DND-41 (cell line): ENCODE measurements around the gene APOBEC4.

Experiments used
- ATAC-seq: fragments of 200-7000 bp; cut with Tn5 transposase; 3 replicates; pipeline ENCODE4 v1.9.1; 2021; ENCODE audit warnings: low read depth; ENCODE audit not compliant: insufficient read depth
- DNase-seq: peaks from one replicate; pipeline ENCODE4 v3.0.0-alpha.2; 2020
- H2AFZ ChIP-seq: 2 replicates; pipeline ENCODE4 v1.6.0; 2012; ENCODE audit warnings: low read depth, low read length
- H3K27ac ChIP-seq: 2 replicates; pipeline ENCODE4 v1.5.1; 2012; ENCODE audit warnings: low read length, inconsistent platforms
- H3K27me3 ChIP-seq: fragments of 200-600 bp; sonication (generic); 2 replicates; pipeline ENCODE4 v1.6.0; 2012; ENCODE audit warnings: low read length, mild to moderate bottlenecking, inconsistent platforms; ENCODE audit not compliant: insufficient read depth, poor library complexity
- H3K36me3 ChIP-seq: 2 replicates; pipeline ENCODE4 v1.5.1; 2012; ENCODE audit warnings: low read length, inconsistent platforms; ENCODE audit not compliant: insufficient read depth
- H3K4me1 ChIP-seq: 2 replicates; pipeline ENCODE4 v1.5.1; 2012; ENCODE audit warnings: mild to moderate bottlenecking, low read length; ENCODE audit not compliant: insufficient read depth
- H3K4me2 ChIP-seq: 2 replicates; pipeline ENCODE4 v1.6.0; 2012; ENCODE audit warnings: mild to moderate bottlenecking, moderate library complexity, low read length, inconsistent platforms; ENCODE audit not compliant: insufficient read depth
- H3K4me3 ChIP-seq, 2 experiments: fragments of 200-600 bp in 1 of 2; shearing (Covaris generic) in 1 of 2; 2 replicates each; pipeline ENCODE4 v1.5.1; 2012 to 2016; ENCODE audit warnings: inconsistent platforms in 2 of 2, low read length in 2 of 2, mild to moderate bottlenecking in 2 of 2, low read depth in 1 of 2, moderate library complexity in 1 of 2
- H3K79me2 ChIP-seq: 2 replicates; pipeline ENCODE4 v1.6.0; 2012; ENCODE audit warnings: low read length, inconsistent platforms; ENCODE audit not compliant: insufficient read depth
- H3K9ac ChIP-seq: 2 replicates; pipeline ENCODE4 v1.6.0; 2012; ENCODE audit warnings: low read depth, mild to moderate bottlenecking, inconsistent platforms, low read length, moderate library complexity
- H3K9me3 ChIP-seq: 2 replicates; pipeline ENCODE4 v1.5.1; 2012; ENCODE audit warnings: low read length, moderate library complexity, mild to moderate bottlenecking, inconsistent platforms; ENCODE audit not compliant: insufficient read depth, severe bottlenecking
- H4K20me1 ChIP-seq: 2 replicates; pipeline ENCODE4 v1.6.0; 2012; ENCODE audit warnings: low read length; ENCODE audit not compliant: insufficient read depth
- EZH2 ChIP-seq: IDR thresholded peaks from 3 replicates; pipeline ENCODE4 v1.6.1; 2012; ENCODE audit warnings: borderline replicate concordance, low read depth, mild to moderate bottlenecking, moderate library complexity, low read length, inconsistent platforms; ENCODE audit not compliant: severe bottlenecking
- TF ChIP-seq, protein P1 (sequence below): IDR thresholded peaks from 2 replicates; pipeline ENCODE4 v1.5.1; 2012; ENCODE audit warnings: borderline replicate concordance, low read length, moderate library complexity, mild to moderate bottlenecking; ENCODE audit not compliant: poor library complexity, severe bottlenecking; ENCODE audit errors: extremely low read depth

Gene APOBEC4

DNA sequence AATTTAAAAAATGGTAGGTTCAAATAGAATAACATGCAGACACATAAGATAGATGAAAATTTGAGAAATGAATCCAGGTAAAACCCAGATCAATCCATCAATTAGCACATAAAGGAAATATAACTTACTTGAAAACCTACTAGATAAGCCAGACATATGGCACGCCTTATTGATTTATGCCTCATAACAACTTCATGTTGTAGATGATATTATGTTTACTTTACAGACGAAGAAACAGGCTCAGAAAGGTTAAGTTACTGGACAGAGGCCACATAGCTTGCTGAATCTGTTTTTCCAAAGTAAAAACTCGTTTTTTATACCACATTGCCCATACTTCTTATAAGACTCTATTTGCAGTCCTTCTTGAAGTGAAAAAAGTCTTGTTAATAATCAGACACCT lies 40.7 kb downstream of the APOBEC4 start:
- Histone ChIP-seq H4K20me1 (no peaks in the 10 kb centered on the region), H3K4me1 (no peaks in the 10 kb centered on the region), H3K9me3 (no peaks in the 10 kb centered on the region), H3K4me2 (no peak overlapping the region), H2AFZ (no peak overlapping the region), H3K4me3 (no peak overlapping the region), H3K36me3 (no peaks in the 10 kb centered on the region), H3K27ac (no peak overlapping the region), H3K27me3 (peaks cover 9% of the 10 kb centered on the region), H3K79me2 (no peaks in the 10 kb centered on the region), H3K9ac (no peak overlapping the region)
- TF ChIP-seq, protein P1, sequence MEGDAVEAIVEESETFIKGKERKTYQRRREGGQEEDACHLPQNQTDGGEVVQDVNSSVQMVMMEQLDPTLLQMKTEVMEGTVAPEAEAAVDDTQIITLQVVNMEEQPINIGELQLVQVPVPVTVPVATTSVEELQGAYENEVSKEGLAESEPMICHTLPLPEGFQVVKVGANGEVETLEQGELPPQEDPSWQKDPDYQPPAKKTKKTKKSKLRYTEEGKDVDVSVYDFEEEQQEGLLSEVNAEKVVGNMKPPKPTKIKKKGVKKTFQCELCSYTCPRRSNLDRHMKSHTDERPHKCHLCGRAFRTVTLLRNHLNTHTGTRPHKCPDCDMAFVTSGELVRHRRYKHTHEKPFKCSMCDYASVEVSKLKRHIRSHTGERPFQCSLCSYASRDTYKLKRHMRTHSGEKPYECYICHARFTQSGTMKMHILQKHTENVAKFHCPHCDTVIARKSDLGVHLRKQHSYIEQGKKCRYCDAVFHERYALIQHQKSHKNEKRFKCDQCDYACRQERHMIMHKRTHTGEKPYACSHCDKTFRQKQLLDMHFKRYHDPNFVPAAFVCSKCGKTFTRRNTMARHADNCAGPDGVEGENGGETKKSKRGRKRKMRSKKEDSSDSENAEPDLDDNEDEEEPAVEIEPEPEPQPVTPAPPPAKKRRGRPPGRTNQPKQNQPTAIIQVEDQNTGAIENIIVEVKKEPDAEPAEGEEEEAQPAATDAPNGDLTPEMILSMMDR, result no peak
- TF ChIP-seq EZH2, result no peak
- DNase-seq (no peak), ATAC-seq (no peak)

DNA sequence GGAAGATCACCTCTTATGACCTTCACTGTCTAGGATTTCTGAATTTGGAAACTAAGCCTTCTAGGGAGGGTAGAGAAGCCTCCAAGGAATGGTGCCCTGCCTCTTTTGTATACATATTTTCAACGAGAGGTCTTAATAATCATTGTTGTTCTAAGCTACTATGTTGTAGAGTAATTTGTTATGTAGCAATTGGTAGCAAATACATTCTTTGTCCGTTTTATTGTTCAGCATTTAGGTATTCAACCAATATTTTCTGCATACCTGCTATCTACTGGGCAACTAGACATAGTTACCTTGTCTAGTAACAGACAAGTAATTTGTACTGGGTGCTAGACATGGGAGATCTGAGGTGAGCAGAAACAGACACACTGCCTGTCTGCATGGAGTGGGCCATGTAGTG lies 42.1 kb downstream of the APOBEC4 start:
- no peaks in the 10 kb centered on the region for H3K4me1 ChIP-seq
- DNase-seq (no peak), ATAC-seq (no peak)
- no peaks in the 10 kb centered on the region for H4K20me1 ChIP-seq
- no peaks in the 10 kb centered on the region for H3K79me2 ChIP-seq
- no peak overlapping the region for H2AFZ ChIP-seq
- H3K4me2 ChIP-seq, result no peak overlapping the region
- no peak overlapping the region for H3K4me3 ChIP-seq
- no peak overlapping the region for H3K9ac ChIP-seq
- no peak overlapping the region for H3K27ac ChIP-seq
- H3K9me3 ChIP-seq, result no peaks in the 10 kb centered on the region
- no peak for TF ChIP-seq EZH2
- TF ChIP-seq, protein P1, result no peak
- H3K27me3 ChIP-seq, result peaks cover 9% of the 10 kb centered on the region
- no peaks in the 10 kb centered on the region for H3K36me3 ChIP-seq

DNA sequence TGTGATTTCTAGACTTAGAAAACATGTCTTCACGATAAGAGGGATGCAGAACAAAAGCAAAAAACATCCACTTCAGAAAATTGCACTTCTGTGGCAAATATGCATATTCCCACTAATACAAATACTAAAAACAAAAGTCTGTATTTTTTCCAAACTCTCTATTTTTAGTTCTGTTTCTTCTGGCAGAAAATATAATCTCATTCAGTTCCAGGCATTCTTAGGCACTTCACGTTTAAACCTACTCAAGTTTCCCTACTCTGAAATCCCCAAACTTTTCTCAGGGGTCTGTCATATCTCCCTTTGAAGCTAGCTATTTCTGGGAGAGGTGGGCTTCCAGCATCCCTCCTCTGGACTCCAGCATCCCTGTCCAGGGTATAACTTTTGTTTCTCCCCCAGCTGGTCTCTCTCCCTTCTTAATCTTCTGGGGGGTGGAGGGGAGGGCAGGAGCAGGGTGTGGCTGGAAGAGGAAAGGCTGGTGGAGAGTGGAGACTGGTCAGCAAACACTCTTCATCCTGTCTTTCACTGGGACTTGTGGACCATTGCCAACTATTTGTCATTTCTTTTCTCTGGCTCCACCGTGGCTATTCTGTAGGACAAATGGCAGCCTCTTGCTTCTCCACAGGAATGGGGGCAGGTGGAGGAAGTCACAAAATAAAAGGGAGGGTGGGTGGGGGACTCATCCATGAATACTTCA lies 43.2 kb downstream of the APOBEC4 start:
- H3K9me3 ChIP-seq, result no peaks in the 10 kb centered on the region
- H3K4me2 ChIP-seq, result no peak overlapping the region
- no peak overlapping the region for H2AFZ ChIP-seq
- no peaks in the 10 kb centered on the region for H4K20me1 ChIP-seq
- H3K27ac ChIP-seq, result no peak overlapping the region
- no peaks in the 10 kb centered on the region for H3K79me2 ChIP-seq
- no peak overlapping the region for H3K9ac ChIP-seq
- peaks cover 9% of the 10 kb centered on the region for H3K27me3 ChIP-seq
- DNase-seq (no peak), ATAC-seq (no peak)
- H3K4me3 ChIP-seq, result no peak overlapping the region
- H3K4me1 ChIP-seq, result no peaks in the 10 kb centered on the region
- H3K36me3 ChIP-seq, result no peaks in the 10 kb centered on the region
- no peak for TF ChIP-seq EZH2
- TF ChIP-seq, protein P1, result no peak
